Measurements from ENCODE around the gene CLEC10A.

- TF ChIP-seq CTCF (IDR thresholded peaks at IDR 0.05; ENCODE audit: low read length) (no peak), EZH2phosphoT487 (IDR thresholded peaks at IDR 0.05; ENCODE audit: low read length) (no peak), EZH2 (optimal IDR thresholded peaks at IDR 0.05; ENCODE audit: low read depth, low read length) (no peak)
Measured at GRCh38 chr17:7112510-7113108, 32.6 kb upstream of the CLEC10A start.
